HG02588 (cell line): ENCODE measurements around the gene CLIP3.

Source experiments
- ATAC-seq: cut with Tn5 transposase; IDR thresholded peaks from one replicate; pipeline ENCODE4 v1.9.1; 2021; ENCODE audit warnings: mild to moderate bottlenecking, moderate library complexity; ENCODE audit not compliant: unreplicated experiment

Gene CLIP3

GRCh38 chr19:36009633-36010379 is 22.9 kb downstream of the CLIP3 start:
- no peak for ATAC-seq

- ATAC-seq = no peak
Measured at GRCh38 chr19:36009220-36009619, 23.5 kb downstream of the CLIP3 start.

GRCh38 chr19:36008336-36008978 is 24.2 kb downstream of the CLIP3 start, which contains the start of gene SYNE4:
Gene SYNE4 (minus strand): TSS chr19:36008813. CDS start chr19:36008681, 132 bp downstream.
- no peak for ATAC-seq

- no peak for ATAC-seq
Measured at GRCh38 chr19:36006955-36007354, 25.7 kb downstream of the CLIP3 start.

- ATAC-seq = no peak
Measured at GRCh38 chr19:36003284-36003683, 29.4 kb downstream of the CLIP3 start.

GRCh38 chr19:36001605-36002004 is 31.1 kb downstream of the CLIP3 start:
- ATAC-seq = no peak

- no peak for ATAC-seq
Measured at GRCh38 chr19:35996777-35997176, 35.9 kb downstream of the CLIP3 start.

- ATAC-seq = peak; percentile 78
Measured at GRCh38 chr19:35995048-35995993, 37.4 kb downstream of the CLIP3 start, which contains the start of gene SDHAF1. Gene SDHAF1 (plus strand): TSS chr19:35995188. CDS start chr19:35995275, 87 bp downstream.

- no peak for ATAC-seq
Measured at GRCh38 chr19:35993923-35994598, 38.6 kb downstream of the CLIP3 start.

GRCh38 chr19:35992907-35993765 is 39.5 kb downstream of the CLIP3 start:
- no peak for ATAC-seq

- no peak for ATAC-seq
Measured at GRCh38 chr19:35991731-35992450, 40.8 kb downstream of the CLIP3 start.

GRCh38 chr19:35990771-35991730 is 41.6 kb downstream of the CLIP3 start:
- ATAC-seq = no peak

- ATAC-seq = no peak
Measured at GRCh38 chr19:35990156-35990555, 42.5 kb downstream of the CLIP3 start.

GRCh38 chr19:35988824-35989223 is 43.8 kb downstream of the CLIP3 start:
- no peak for ATAC-seq

- no peak for ATAC-seq
Measured at GRCh38 chr19:35987571-35987896, 45.1 kb downstream of the CLIP3 start.

- ATAC-seq = no peak
Measured at GRCh38 chr19:35986664-35987570, 45.8 kb downstream of the CLIP3 start.

GRCh38 chr19:35986111-35986510 is 46.6 kb downstream of the CLIP3 start:
- no peak for ATAC-seq
